Skeletal muscle tissue (tissue), 4 donors: ENCODE results near the gene LDLRAP1. TPM values are rescaled to one million over a fixed set of nuclear protein-coding genes. Genes with fewer than 3 reads are reported as not detected.

Source experiments
- H3K27ac ChIP-seq: one replicate; pipeline ENCODE4 v1.7.0; 2013; ENCODE audit warnings: mild to moderate bottlenecking, low read depth, low read length, inconsistent platforms
- H3K27me3 ChIP-seq, 3 donors: one replicate each; pipeline ENCODE4 v1.7.0; 2013; ENCODE audit warnings: low read length in 3 of 3; ENCODE audit not compliant: control insufficient read depth in 3 of 3, insufficient read depth in 3 of 3
- H3K36me3 ChIP-seq, 3 donors: one replicate each; pipeline ENCODE4 v1.7.0; 2013; ENCODE audit warnings: low read length in 3 of 3; ENCODE audit not compliant: control insufficient read depth in 3 of 3, insufficient read depth in 3 of 3
- H3K4me1 ChIP-seq, 3 donors: one replicate each; pipeline ENCODE4 v1.7.0; 2013; ENCODE audit warnings: low read length in 3 of 3, mild to moderate bottlenecking in 3 of 3; ENCODE audit not compliant: control insufficient read depth in 3 of 3, insufficient read depth in 3 of 3
- H3K4me3 ChIP-seq, 3 donors: one replicate each; pipeline ENCODE4 v1.7.0; 2013; ENCODE audit warnings: low read length in 3 of 3
- H3K9ac ChIP-seq, 3 donors: one replicate each; pipeline ENCODE4 v1.7.0; 2013; ENCODE audit warnings: low read length in 3 of 3, mild to moderate bottlenecking in 3 of 3, moderate library complexity in 2 of 3, low read depth in 1 of 3
- H3K9me3 ChIP-seq, 3 donors: one replicate each; pipeline ENCODE4 v1.7.0; 2013; ENCODE audit warnings: low read length in 3 of 3; ENCODE audit not compliant: control insufficient read depth in 3 of 3
- total RNA-seq: library from RNA; depleted of rRNA; stranded (reverse); fragments of >200 nt; gene quantifications from one replicate; pipeline ENCODE4 v1.2.3, GENCODE V29; 2014
- donor health status: Osteomylitis.

The LDLRAP1 gene
- total RNA-seq, 1 donor from 2014 or later: 4.7 TPM

DNA sequence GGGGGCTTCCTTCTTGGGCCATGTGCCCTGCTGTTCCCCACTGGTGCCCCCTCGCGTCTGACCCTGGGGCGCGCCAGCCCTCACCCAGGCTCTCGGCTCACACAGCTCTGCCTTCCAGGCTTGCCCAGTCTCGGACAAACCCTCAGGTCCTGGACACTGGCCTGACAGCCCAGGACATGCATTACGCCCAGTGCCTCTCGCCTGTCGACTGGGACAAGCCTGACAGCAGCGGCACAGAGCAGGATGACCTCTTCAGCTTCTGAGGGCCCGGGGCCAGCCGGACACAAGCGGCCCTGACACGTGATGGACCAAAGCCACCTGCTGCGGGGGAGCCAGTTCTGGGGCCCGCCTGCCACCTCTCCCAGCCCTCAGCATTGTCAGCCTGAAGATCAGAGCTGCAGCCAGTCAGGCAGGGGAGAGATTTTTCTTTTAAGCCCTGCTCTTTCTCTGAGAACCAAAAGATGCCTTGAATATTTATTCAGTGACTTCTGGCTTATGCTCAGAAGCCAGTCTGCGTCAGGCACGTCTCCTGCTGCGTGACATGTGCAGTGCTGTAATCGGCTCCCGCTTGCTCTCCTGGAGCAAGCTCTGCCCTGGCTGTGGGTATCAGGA is 23.4 kb downstream of the LDLRAP1 start:
- Histone ChIP-seq H3K4me3 (peak overlapping the region; percentile 37 to 52 (median 43)), H3K9me3 (no peaks in the 10 kb centered on the region), H3K27ac (peak overlapping the region; percentile 87), H3K27me3 (no peaks in the 10 kb centered on the region), H3K9ac (peak overlapping the region; percentile 52 to 88 (median 57)), H3K36me3 (peaks cover 24 to 28% (median 24%) of the 10 kb centered on the region in 3 donors), H3K4me1 (peaks cover 46 to 59% (median 56%) of the 10 kb centered on the region in 3 donors)

DNA sequence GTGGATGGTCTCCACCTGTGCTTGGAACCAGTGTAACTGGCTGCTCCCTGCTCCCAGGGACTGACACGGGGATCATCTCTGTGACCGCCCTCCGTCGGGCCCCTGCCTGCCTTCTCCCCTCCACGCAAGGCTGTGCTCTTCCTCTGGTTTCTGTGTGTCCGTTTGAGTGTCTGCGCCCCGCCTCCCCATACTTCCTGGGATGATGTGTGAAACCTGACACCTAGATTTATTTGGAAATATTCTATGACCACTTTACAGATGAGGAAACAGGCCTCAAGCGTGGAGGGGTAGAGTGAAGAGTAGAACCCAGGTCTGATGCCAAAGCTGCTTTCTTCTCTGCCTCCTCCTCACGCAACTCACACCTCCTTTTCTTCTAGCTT is 24.3 kb downstream of the LDLRAP1 start:
- Histone ChIP-seq H3K27ac (peak overlapping the region; percentile 87), H3K9ac (peak overlapping the region in 2 of 3 donors; percentile 52 to 88), H3K4me1 (peaks cover 44 to 63% (median 61%) of the 10 kb centered on the region in 3 donors), H3K36me3 (peaks cover 19 to 23% (median 22%) of the 10 kb centered on the region in 3 donors), H3K27me3 (no peaks in the 10 kb centered on the region), H3K9me3 (no peaks in the 10 kb centered on the region), H3K4me3 (peak overlapping the region in 1 of 3 donors; percentile 52)

DNA sequence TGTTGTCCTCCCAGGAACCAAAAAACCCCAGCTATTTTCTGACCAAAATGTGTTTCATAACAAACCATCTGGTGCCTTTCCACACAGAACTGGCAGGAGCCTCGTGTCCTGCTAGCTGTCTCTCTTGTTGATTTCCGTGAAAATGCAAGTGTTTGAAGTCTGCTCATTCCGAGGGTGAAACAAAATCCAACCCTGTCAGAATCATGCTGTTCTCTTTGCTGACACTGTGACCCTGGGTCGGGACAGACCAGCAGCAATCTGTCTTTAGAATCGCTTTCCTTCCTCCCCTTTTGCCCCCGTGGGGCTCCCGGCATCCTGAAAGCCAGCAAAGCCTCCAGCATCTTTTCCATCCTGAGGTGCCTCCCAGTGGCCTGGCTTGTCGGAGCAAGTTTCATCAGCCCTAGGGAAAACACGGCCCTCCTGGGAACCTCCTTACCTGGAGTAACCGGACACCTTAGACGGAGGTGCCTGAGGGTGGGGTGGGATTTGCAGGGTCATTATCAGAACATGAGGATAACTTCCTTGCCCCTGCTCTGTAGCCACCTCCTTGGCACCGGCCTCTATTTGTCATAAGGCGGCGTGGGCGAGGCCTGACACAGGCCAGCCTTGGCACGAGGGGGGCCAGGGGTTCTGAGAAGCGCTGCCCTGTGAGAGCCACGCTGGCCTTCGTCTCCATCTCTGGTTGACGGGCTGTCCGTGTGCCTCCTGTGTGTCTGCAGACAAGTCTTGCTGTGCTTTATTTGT is 24.9 kb downstream of the LDLRAP1 start:
- peaks cover 44 to 66% (median 64%) of the 10 kb centered on the region in 3 donors for H3K4me1 ChIP-seq

DNA sequence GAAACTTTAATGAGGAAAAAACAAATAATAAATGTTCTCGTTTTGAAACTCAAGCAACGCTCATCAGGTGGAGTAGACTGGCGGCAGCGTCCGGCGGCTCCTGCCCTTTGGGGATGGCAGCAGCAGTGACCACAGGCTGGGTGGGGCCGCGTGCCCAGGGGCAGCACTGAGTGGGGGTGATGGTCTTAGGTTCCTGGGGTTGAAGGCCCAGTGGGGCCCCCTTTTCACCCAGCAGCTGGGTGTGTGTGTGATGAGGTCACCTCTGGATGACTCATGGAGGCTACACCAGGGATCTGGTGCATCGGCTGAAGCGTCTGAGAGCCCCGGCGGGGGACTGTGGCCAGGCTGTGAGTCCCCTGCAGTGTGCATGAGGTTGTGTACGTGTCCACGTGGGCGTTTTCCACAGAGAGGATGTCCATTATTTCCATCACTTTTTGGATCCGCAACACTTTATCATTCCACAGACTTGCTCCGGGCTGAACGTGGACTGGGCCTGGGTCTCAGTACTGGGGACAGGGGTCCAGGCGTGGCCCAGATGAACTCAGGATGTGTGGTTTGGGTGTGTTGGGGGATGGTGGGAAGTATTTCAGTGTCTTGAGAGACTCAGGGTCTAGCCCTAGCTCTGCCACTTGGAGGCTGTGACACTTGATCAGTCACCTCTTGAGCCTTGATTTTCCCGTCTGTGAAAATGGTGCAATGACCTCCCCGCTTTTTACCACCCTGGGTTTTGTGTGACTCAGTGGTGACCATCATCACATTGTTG is 25.6 kb downstream of the LDLRAP1 start:
- no peaks in the 10 kb centered on the region for H3K27me3 ChIP-seq
- H3K36me3 ChIP-seq: peaks cover 10 to 15% (median 10%) of the 10 kb centered on the region in 3 donors
- H3K4me3 ChIP-seq: no peak overlapping the region
- H3K9me3 ChIP-seq: no peaks in the 10 kb centered on the region
- peak overlapping the region; percentile 74 for H3K27ac ChIP-seq
- peaks cover 48 to 72% (median 72%) of the 10 kb centered on the region in 3 donors for H3K4me1 ChIP-seq
- peak overlapping the region in 2 of 3 donors; percentile 38 to 88 for H3K9ac ChIP-seq

More for the DNA sequence above, 24.9 kb downstream of the LDLRAP1 start:
- peak overlapping the region; percentile 87 for H3K27ac ChIP-seq
- H3K4me3 ChIP-seq: peak overlapping the region in 1 of 3 donors; percentile 3
- peaks cover 15 to 18% (median 18%) of the 10 kb centered on the region in 3 donors for H3K36me3 ChIP-seq
- H3K9ac ChIP-seq: peak overlapping the region in 2 of 3 donors; percentile 38 to 88
- H3K27me3 ChIP-seq: no peaks in the 10 kb centered on the region
- no peaks in the 10 kb centered on the region for H3K9me3 ChIP-seq

DNA sequence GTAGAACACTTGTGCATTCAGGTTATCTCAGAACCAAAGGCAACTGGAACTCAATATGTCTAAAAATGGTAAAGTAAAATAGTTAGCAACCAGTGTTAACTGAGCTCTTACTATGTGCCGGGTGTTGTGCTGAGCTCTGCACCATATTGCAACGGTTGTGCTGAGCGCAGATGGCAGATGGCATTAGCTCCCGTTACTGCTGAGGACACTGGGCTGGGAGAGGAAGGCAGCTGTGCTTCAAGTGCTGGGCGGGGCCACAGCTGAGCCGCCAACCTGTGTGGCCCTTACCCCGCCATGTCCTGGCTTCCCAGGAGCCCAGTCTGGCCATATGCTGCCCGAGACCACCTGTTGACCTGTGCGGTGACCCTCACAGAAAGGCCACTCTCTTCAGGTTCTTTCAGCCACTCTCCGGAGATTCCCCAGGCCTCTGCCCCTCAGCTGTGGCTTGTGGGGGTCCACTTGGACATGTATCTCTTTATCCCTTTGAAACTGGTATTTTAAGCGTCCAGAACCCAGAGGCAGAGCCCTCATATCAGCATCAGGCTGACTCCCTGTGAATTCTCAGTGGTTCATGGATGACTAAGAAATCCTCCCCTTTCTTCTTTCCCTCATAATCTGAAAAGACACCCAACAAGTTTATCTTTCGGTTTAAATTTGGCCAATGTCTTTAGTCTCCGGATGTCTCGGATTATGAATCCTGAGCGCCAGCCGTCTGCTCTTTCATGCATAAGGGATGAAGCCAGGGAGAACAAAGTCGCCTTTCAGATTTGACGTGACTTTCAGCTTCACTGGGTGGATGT is 26.4 kb downstream of the LDLRAP1 start:
- peaks cover 48 to 72% (median 70%) of the 10 kb centered on the region in 3 donors for H3K4me1 ChIP-seq
- peak overlapping the region in 1 of 3 donors; percentile 33 for H3K9ac ChIP-seq
- no peaks in the 10 kb centered on the region for H3K27me3 ChIP-seq
- H3K4me3 ChIP-seq: no peak overlapping the region
- no peak overlapping the region for H3K27ac ChIP-seq
- H3K36me3 ChIP-seq: peaks cover 4 to 8% (median 4%) of the 10 kb centered on the region in 3 donors
- no peaks in the 10 kb centered on the region for H3K9me3 ChIP-seq

DNA sequence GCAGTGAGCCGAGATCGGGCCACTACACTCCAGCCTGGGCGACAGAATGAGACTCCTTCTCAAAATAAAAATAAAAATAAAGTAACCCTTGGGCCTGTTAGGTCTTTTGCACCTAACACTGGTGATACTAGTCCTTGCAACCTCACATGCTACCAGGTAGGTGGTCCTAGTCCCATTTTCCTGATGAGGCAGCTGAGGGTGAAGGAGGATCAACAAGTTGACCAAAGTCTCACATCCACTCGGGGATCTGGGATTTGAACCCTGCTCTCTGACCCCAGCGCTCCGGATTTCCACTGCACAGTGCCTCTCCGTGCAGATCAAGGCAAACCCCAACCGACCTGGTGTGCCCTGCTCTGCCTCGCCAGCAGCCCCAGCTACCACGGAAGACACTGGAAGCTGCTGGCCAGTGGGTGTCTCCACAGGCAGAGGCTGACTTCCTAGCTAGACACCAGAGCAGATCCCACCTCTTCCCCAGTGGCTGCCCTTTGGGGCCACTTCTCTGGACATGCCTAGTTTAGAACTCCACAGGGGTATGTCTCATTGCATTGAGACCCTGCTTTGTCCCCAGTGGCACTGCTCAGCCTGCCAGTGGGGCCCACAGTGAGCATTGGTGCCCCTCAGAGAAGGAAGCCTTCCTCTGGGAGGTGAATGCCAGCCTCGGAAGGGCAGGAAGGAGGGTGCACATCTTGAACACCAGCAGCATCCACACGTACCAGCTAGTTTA is 27.6 kb downstream of the LDLRAP1 start:
- no peaks in the 10 kb centered on the region for H3K27me3 ChIP-seq
- H3K36me3 ChIP-seq: no peaks in the 10 kb centered on the region
- H3K9ac ChIP-seq: no peak overlapping the region
- no peaks in the 10 kb centered on the region for H3K9me3 ChIP-seq
- no peak overlapping the region for H3K4me3 ChIP-seq
- H3K27ac ChIP-seq: no peak overlapping the region
- H3K4me1 ChIP-seq: peaks cover 43 to 60% (median 59%) of the 10 kb centered on the region in 3 donors

DNA sequence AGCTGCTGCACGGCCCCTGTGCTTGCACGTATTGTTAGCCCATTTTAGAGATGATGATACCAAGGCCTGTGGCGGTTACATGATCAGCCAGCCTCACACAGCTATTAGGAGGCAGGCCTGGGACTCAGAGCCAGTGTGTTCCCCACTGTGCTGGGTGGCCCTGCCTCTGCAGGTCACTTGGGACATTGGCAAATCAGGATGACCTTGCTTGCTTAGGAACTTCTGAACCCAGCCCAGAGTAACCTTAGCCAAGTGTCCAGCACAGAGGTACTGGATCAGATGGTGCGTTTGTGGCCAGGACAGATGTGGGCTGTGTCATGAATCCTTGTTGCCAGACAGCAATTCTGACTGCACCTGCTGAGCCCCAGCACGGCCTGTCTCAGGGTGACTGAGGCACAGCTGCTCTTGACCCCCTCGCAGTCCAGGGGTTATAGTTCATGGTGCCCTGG is 28.1 kb downstream of the LDLRAP1 start:
- Histone ChIP-seq H3K27ac (no peak overlapping the region), H3K36me3 (no peaks in the 10 kb centered on the region), H3K9me3 (no peaks in the 10 kb centered on the region), H3K9ac (peak overlapping the region in 2 of 3 donors; percentile 2 to 16), H3K4me1 (peaks cover 38 to 55% (median 54%) of the 10 kb centered on the region in 3 donors), H3K27me3 (no peaks in the 10 kb centered on the region), H3K4me3 (no peak overlapping the region)

DNA sequence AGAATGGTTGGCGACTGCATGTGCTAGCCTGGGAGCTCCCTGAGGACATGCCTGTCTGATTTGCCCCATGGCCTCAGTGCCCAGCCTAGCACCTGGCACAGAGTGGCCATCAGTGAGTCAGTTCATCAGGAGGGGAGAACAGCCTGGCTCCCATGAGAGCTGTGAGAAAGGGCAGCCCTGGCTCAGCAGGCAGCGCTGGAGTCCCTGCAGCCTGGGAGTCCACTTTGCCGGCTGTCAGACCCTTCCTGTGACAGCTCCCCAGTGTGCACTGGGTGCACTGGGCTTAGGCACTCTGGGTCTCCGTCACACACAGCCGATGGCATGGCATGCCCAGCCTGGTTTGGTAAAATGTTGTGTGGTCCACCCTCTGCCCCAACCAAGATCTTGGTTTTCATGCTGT is 28.7 kb downstream of the LDLRAP1 start:
- no peak overlapping the region for H3K4me3 ChIP-seq
- peak overlapping the region in 1 of 3 donors; percentile 16 for H3K9ac ChIP-seq
- H3K4me1 ChIP-seq: peaks cover 33 to 50% (median 49%) of the 10 kb centered on the region in 3 donors
- no peaks in the 10 kb centered on the region for H3K9me3 ChIP-seq
- H3K27me3 ChIP-seq: no peaks in the 10 kb centered on the region
- no peak overlapping the region for H3K27ac ChIP-seq
- no peaks in the 10 kb centered on the region for H3K36me3 ChIP-seq
